WTC11 (cell line): Measurements from ENCODE around the gene SEC16A. TPM values are rescaled to one million over a fixed set of nuclear protein-coding genes. Genes with fewer than 3 reads are reported as not detected.

Experiments used
- ATAC-seq: fragments of 200-7000 bp; cut with Tn5 transposase; 2 replicates; pipeline ENCODE4 v1.10.0; 2021; ENCODE audit warnings: mild to moderate bottlenecking, moderate library complexity
- CTCF ChIA-PET: fragments of 300-600 bp; sonication (Branson Sonifier 250); formaldehyde crosslinking; loops from one replicate; lab custom pipeline; 2021; ENCODE audit warnings: antibody characterized with exemption; lab: Charles Lee
- POLR2A ChIA-PET: fragments of 350-600 bp; sonication (Branson Sonifier 250); formaldehyde crosslinking; loops from one replicate; lab custom pipeline; 2021; ENCODE audit warnings: antibody characterized with exemption; lab: Charles Lee
- DNase-seq: peaks from one replicate; pipeline ENCODE4 v3.0.0; 2021; ENCODE audit warnings: low spot score
- H3K27ac Mint-ChIP-seq: 2 replicates; pipeline ENCODE4 v1.8.0; 2021; ENCODE audit warnings: mixed read lengths
- H3K27me3 Mint-ChIP-seq: 2 replicates; pipeline ENCODE4 v1.8.0; 2021; ENCODE audit warnings: low read depth, mild to moderate bottlenecking, moderate library complexity, mixed read lengths
- H3K36me3 Mint-ChIP-seq: 2 replicates; pipeline ENCODE4 v1.8.0; 2021; ENCODE audit warnings: mixed read lengths
- H3K4me1 Mint-ChIP-seq: 2 replicates; pipeline ENCODE4 v1.8.0; 2022; ENCODE audit warnings: mixed read lengths
- H3K4me3 Mint-ChIP-seq: 2 replicates; pipeline ENCODE4 v1.8.0; 2021; ENCODE audit warnings: mild to moderate bottlenecking, moderate library complexity, mixed read lengths
- H3K9me3 Mint-ChIP-seq: 2 replicates; pipeline ENCODE4 v1.8.0; 2021; ENCODE audit warnings: mixed read lengths
- CBFB ChIP-seq: sonication (generic); formaldehyde crosslinking; IDR thresholded peaks from 2 replicates; pipeline ENCODE4 v1.8.1; 2022; ENCODE audit warnings: mild to moderate bottlenecking, low read depth, missing genetic modification reagents
- EMX1 ChIP-seq: fragments of 250-450 bp; sonication (Bioruptor Pico); IDR thresholded peaks from 2 replicates; pipeline ENCODE4 v1.8.0; 2021; ENCODE audit warnings: mild to moderate bottlenecking
- ESRRA ChIP-seq: sonication (generic); formaldehyde crosslinking; IDR thresholded peaks from 2 replicates; pipeline ENCODE4 v1.8.1; 2022; ENCODE audit warnings: mild to moderate bottlenecking, missing genetic modification reagents, borderline replicate concordance
- FOXJ3 ChIP-seq: sonication (generic); formaldehyde crosslinking; IDR thresholded peaks from 2 replicates; pipeline ENCODE4 v1.9.0; 2021; ENCODE audit warnings: missing genetic modification reagents, mild to moderate bottlenecking, borderline replicate concordance
- JAZF1 ChIP-seq: fragments of 250-450 bp; sonication (Bioruptor Pico); IDR thresholded peaks from 2 replicates; pipeline ENCODE4 v1.9.0; 2021; ENCODE audit warnings: moderate library complexity, mild to moderate bottlenecking, inconsistent platforms
- NR1H2 ChIP-seq: sonication (generic); formaldehyde crosslinking; IDR thresholded peaks from 2 replicates; pipeline ENCODE4 v1.9.0; 2021; ENCODE audit warnings: mild to moderate bottlenecking, moderate library complexity, missing genetic modification reagents
- NR3C1 ChIP-seq: sonication (generic); formaldehyde crosslinking; conservative IDR thresholded peaks from 2 replicates; pipeline ENCODE4 v1.8.1; 2023; ENCODE audit warnings: low read depth, mild to moderate bottlenecking, missing genetic modification reagents
- PRRX2 ChIP-seq: fragments of 250-450 bp; sonication (Bioruptor Pico); IDR thresholded peaks from 2 replicates; pipeline ENCODE4 v1.8.0; 2021; ENCODE audit warnings: mild to moderate bottlenecking
- RELA ChIP-seq: sonication (generic); formaldehyde crosslinking; IDR thresholded peaks from 2 replicates; pipeline ENCODE4 v1.8.1; 2022; ENCODE audit warnings: missing genetic modification reagents, mild to moderate bottlenecking, borderline replicate concordance
- SMAD4 ChIP-seq: sonication (generic); formaldehyde crosslinking; IDR thresholded peaks from 2 replicates; pipeline ENCODE4 v1.8.0; 2022; ENCODE audit warnings: mild to moderate bottlenecking, missing genetic modification reagents
- ZNF121 ChIP-seq: sonication (generic); formaldehyde crosslinking; IDR thresholded peaks from 2 replicates; pipeline ENCODE4 v1.8.0; 2023; ENCODE audit warnings: missing genetic modification reagents
- ZNF416 ChIP-seq: fragments of 250-450 bp; sonication (Bioruptor Pico); IDR thresholded peaks from 2 replicates; pipeline ENCODE4 v1.9.0; 2021; ENCODE audit warnings: mild to moderate bottlenecking, inconsistent platforms
- ZNF423 ChIP-seq: fragments of 250-450 bp; sonication (Bioruptor Pico); IDR thresholded peaks from 2 replicates; pipeline ENCODE4 v2.1.2; 2022; ENCODE audit warnings: mild to moderate bottlenecking, moderate library complexity
- total RNA-seq: library from RNA; stranded (reverse); gene quantifications from 3 replicates; pipeline ENCODE4 v1.2.3, GENCODE V29; 2021
- TF ChIP-seq, protein P1 (sequence below): fragments of 250-450 bp; sonication (Bioruptor Pico); IDR thresholded peaks from 2 replicates; pipeline ENCODE4 v2.1.2; 2022; ENCODE audit warnings: mild to moderate bottlenecking, moderate library complexity
- TF ChIP-seq, protein P2 (sequence below): sonication (generic); formaldehyde crosslinking; IDR thresholded peaks from 2 replicates; pipeline ENCODE4 v1.8.0; 2023; ENCODE audit warnings: mild to moderate bottlenecking, missing genetic modification reagents
- TF ChIP-seq, protein P3 (sequence below): sonication (generic); formaldehyde crosslinking; IDR thresholded peaks from 2 replicates; pipeline ENCODE4 v1.8.1; 2022; ENCODE audit warnings: missing genetic modification reagents, borderline replicate concordance
- TF ChIP-seq, protein P4 (sequence below): sonication (generic); formaldehyde crosslinking; IDR thresholded peaks from 2 replicates; pipeline ENCODE4 v1.8.0; 2022; ENCODE audit warnings: mild to moderate bottlenecking, missing genetic modification reagents
- TF ChIP-seq, protein P5 (sequence below): sonication (generic); formaldehyde crosslinking; IDR thresholded peaks from 2 replicates; pipeline ENCODE4 v1.8.1; 2023; ENCODE audit warnings: mild to moderate bottlenecking, missing genetic modification reagents

SEC16A gene
- total RNA-seq, 1 experiment from 2014 or later, result 70.9 TPM

DNA sequence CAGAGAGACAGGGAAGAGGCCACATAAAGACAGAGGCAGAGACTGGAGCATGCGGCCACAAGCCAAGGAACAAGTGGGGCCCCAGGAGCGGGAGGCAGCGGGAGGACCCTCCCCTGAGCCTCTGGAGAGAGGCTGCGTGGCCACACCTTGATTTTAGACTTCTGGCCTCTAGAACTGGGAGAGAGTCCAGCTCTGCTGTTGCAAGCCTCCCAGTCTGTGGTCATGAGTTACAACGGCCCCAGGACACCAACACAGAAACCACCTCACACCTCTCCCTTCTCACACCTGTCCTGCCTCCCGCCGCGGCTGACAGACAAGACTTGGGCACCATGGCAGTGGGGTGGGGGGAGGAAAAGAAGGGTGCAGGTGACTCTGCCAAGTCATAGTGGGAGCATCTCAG is 45.4 kb downstream of the SEC16A start (continued):
- TF ChIP-seq PRRX2, result no peak
- no peak for TF ChIP-seq CBFB (CRISPR knock-in tag)
- no peak for TF ChIP-seq ZNF121
- TF ChIP-seq, protein P1, sequence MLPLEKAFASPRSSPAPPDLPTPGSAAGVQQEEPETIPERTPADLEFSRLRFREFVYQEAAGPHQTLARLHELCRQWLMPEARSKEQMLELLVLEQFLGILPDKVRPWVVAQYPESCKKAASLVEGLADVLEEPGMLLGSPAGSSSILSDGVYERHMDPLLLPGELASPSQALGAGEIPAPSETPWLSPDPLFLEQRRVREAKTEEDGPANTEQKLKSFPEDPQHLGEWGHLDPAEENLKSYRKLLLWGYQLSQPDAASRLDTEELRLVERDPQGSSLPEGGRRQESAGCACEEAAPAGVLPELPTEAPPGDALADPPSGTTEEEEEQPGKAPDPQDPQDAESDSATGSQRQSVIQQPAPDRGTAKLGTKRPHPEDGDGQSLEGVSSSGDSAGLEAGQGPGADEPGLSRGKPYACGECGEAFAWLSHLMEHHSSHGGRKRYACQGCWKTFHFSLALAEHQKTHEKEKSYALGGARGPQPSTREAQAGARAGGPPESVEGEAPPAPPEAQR, result no peak
- no peak for TF ChIP-seq SMAD4 (CRISPR knock-in tag)
- TF ChIP-seq, all 79 proteins: peak for 0

DNA sequence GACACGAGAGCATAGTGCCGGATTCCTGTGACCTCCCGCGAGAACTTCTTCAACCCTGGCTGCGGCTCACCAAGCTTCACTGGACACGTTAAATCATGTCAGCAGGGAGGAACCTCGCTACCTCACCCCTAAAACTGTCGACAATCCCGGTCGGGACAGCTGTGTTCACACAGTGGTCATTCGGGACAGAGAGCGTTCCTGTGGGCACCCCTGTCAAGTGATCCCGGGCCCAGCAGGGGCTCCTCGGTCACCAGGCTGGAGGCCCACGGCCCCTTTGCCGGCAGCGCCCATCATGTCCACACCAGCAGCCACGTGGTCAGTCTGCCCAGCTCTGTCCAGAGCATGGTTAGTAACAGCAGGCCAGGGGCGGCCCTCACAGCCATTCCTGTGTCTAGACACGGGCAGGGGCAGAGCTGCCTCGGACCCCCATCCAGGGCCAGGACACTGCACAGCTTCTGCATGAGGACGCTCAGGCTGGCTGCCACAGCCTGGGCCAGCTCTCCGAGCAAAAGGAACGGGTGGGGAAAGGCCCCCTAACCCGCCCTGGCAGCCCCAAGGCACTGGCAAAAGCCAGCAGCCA is 46.7 kb downstream of the SEC16A start:
- Mint-ChIP-seq H3K9me3 (no peaks in the 10 kb centered on the region), H3K27ac (peak overlapping the region; percentile 91), H3K27me3 (no peaks in the 10 kb centered on the region), H3K4me3 (peak overlapping the region; percentile 80; the same call in 1 of the 2 replicates), H3K36me3 (peaks cover 2% of the 10 kb centered on the region), H3K4me1 (peaks cover 15% of the 10 kb centered on the region)
- POLR2A ChIA-PET, result no interaction called here
- no peak for ATAC-seq
- CTCF ChIA-PET, result interaction anchor here (1.7 kb wide), 1 partner anchor 73 kb away, joined by 5 read pairs; no protein-coding TSS in a partner anchor
- DNase-seq, result no peak
- no peak for TF ChIP-seq FOXJ3 (CRISPR knock-in tag)
- TF ChIP-seq JAZF1 (CRISPR knock-in tag), result no peak
- no peak for TF ChIP-seq NR1H2 (CRISPR knock-in tag)
- TF ChIP-seq RELA (CRISPR knock-in tag), result no peak
- TF ChIP-seq ESRRA (CRISPR knock-in tag), result no peak
- TF ChIP-seq, protein P2, sequence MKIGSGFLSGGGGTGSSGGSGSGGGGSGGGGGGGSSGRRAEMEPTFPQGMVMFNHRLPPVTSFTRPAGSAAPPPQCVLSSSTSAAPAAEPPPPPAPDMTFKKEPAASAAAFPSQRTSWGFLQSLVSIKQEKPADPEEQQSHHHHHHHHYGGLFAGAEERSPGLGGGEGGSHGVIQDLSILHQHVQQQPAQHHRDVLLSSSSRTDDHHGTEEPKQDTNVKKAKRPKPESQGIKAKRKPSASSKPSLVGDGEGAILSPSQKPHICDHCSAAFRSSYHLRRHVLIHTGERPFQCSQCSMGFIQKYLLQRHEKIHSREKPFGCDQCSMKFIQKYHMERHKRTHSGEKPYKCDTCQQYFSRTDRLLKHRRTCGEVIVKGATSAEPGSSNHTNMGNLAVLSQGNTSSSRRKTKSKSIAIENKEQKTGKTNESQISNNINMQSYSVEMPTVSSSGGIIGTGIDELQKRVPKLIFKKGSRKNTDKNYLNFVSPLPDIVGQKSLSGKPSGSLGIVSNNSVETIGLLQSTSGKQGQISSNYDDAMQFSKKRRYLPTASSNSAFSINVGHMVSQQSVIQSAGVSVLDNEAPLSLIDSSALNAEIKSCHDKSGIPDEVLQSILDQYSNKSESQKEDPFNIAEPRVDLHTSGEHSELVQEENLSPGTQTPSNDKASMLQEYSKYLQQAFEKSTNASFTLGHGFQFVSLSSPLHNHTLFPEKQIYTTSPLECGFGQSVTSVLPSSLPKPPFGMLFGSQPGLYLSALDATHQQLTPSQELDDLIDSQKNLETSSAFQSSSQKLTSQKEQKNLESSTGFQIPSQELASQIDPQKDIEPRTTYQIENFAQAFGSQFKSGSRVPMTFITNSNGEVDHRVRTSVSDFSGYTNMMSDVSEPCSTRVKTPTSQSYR, result no peak
- TF ChIP-seq ZNF416 (CRISPR knock-in tag), result no peak
- no peak for TF ChIP-seq EMX1 (CRISPR knock-in tag)
- TF ChIP-seq NR3C1 (CRISPR knock-in tag), result no peak
- no peak for TF ChIP-seq ZNF423 (CRISPR knock-in tag)
- TF ChIP-seq, protein P3, sequence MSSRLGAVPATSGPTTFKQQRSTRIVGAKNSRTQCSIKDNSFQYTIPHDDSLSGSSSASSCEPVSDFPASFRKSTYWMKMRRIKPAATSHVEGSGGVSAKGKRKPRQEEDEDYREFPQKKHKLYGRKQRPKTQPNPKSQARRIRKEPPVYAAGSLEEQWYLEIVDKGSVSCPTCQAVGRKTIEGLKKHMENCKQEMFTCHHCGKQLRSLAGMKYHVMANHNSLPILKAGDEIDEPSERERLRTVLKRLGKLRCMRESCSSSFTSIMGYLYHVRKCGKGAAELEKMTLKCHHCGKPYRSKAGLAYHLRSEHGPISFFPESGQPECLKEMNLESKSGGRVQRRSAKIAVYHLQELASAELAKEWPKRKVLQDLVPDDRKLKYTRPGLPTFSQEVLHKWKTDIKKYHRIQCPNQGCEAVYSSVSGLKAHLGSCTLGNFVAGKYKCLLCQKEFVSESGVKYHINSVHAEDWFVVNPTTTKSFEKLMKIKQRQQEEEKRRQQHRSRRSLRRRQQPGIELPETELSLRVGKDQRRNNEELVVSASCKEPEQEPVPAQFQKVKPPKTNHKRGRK, result no peak
- TF ChIP-seq, protein P4, sequence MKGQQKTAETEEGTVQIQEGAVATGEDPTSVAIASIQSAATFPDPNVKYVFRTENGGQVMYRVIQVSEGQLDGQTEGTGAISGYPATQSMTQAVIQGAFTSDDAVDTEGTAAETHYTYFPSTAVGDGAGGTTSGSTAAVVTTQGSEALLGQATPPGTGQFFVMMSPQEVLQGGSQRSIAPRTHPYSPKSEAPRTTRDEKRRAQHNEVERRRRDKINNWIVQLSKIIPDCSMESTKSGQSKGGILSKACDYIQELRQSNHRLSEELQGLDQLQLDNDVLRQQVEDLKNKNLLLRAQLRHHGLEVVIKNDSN, result no peak
- TF ChIP-seq, protein P5, sequence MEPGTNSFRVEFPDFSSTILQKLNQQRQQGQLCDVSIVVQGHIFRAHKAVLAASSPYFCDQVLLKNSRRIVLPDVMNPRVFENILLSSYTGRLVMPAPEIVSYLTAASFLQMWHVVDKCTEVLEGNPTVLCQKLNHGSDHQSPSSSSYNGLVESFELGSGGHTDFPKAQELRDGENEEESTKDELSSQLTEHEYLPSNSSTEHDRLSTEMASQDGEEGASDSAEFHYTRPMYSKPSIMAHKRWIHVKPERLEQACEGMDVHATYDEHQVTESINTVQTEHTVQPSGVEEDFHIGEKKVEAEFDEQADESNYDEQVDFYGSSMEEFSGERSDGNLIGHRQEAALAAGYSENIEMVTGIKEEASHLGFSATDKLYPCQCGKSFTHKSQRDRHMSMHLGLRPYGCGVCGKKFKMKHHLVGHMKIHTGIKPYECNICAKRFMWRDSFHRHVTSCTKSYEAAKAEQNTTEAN (CRISPR knock-in tag), result no peak
